Measurements from ENCODE around the gene DNAJA4. TPM values are rescaled to one million over a fixed set of nuclear protein-coding genes. Genes with fewer than 3 reads are reported as not detected.

DNAJA4 gene
- total and polyA plus RNA-seq, 10 donors = 6.0 to 51.7 (median 14.8) TPM

GRCh38 chr15:78322724-78323521 lies 58.6 kb downstream of the DNAJA4 start:
- Histone ChIP-seq H3K36me3 (no peaks in the 10 kb centered on the region), H3K9me3 (no peaks in the 10 kb centered on the region), H3K4me1 (peaks cover 0 to 18% (median 0%) of the 10 kb centered on the region in 6 donors), H3K4me3 (no peak overlapping the region), H3K27ac (peak overlapping the region in 5 of 8 donors; percentile 22 to 65 (median 56)), H3K27me3 (replicated peaks in 1 of 7) (peaks cover 0 to 3% (median 0%) of the 10 kb centered on the region in 7 donors)
- 70 to 81% (median 74%) methylated on average over 17 to 19 of the region's 19 CpGs for WGBS, 5 donors
- DNase-seq = peak; percentile 28
- intact Hi-C loops (cut with DNase I; ENCODE audit: low total_unique reads) = no loop called here
- no peak for TF ChIP-seq CTCF (IDR thresholded peaks at IDR 0.05 in 8 of 11, conservative IDR thresholded peaks at IDR 0.05 in 3 of 11)
- no peak for TF ChIP-seq POLR2AphosphoS5 (IDR thresholded peaks at IDR 0.05)
- TF ChIP-seq POLR2A (IDR thresholded peaks at IDR 0.05) = no peak

DNA sequence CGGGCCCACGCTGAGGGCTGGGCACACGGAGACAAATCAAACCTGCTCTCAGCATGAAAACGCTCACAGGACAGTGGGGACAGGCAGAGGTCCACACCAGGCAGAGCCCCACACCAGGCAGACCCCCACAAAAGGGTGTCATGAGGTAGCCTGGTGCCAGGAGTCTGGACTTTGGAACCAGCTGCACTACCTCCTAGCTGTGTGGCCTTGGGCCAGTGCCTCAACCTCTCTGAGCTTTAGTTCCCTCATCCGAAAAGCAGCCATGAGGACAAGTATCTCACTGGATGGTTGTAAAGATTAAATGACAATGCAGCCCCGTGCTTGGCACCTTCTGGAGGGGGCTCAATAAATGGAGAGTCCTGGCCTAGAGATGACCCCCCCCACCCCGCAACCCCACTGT lies 59.3 kb downstream of the DNAJA4 start:
- Histone ChIP-seq H3K9me3 (no peaks in the 10 kb centered on the region), H3K27me3 (replicated peaks in 1 of 7) (peaks cover 0 to 3% (median 0%) of the 10 kb centered on the region in 7 donors), H3K36me3 (no peaks in the 10 kb centered on the region), H3K4me3 (no peak overlapping the region), H3K4me1 (peaks cover 0 to 18% (median 0%) of the 10 kb centered on the region in 6 donors), H3K27ac (no peak overlapping the region)
- peak; percentile 47 for DNase-seq
- intact Hi-C loops (cut with DNase I; ENCODE audit: low total_unique reads) = no loop called here
- 75 to 83% (median 81%) methylated on average over 7 of the region's 7 CpGs for WGBS, 5 donors
- TF ChIP-seq POLR2AphosphoS5 (IDR thresholded peaks at IDR 0.05) (no peak), CTCF (IDR thresholded peaks at IDR 0.05 in 8 of 11, conservative IDR thresholded peaks at IDR 0.05 in 3 of 11) (no peak), POLR2A (IDR thresholded peaks at IDR 0.05) (no peak)

DNA sequence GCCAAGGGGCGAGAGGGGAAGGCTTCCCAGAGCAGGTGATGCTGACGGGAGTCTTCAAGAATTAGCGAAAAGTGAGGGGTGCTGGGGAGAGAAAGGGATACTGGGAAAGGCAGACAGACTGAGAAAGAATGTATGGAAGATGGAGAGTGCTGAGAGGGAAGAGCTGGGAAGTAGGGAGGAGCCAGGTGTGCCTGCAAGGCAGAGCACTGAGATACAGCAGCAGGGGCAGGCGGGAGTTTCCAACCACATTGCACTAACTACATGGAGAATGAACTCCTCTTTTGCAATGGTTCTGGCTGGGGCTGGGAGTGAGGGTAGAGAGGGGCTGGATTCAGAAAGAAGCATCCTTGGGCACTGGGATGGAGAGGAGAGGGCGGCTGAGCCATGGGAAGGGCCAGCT lies 59.8 kb downstream of the DNAJA4 start:
- H3K27me3 ChIP-seq (replicated peaks in 1 of 7) = peaks cover 0 to 3% (median 0%) of the 10 kb centered on the region in 7 donors
- intact Hi-C loops (cut with DNase I; ENCODE audit: low total_unique reads) = no loop called here
- peaks cover 0 to 20% (median 0%) of the 10 kb centered on the region in 6 donors for H3K4me1 ChIP-seq
- H3K4me3 ChIP-seq = no peak overlapping the region
- no peak overlapping the region for H3K27ac ChIP-seq
- 93 to 96% (median 95%) methylated on average over 5 of the region's 5 CpGs for WGBS, 5 donors
- H3K9me3 ChIP-seq = no peaks in the 10 kb centered on the region
- DNase-seq = no peak
- H3K36me3 ChIP-seq = no peaks in the 10 kb centered on the region
- TF ChIP-seq POLR2AphosphoS5 (IDR thresholded peaks at IDR 0.05) (no peak), POLR2A (IDR thresholded peaks at IDR 0.05) (no peak), CTCF (IDR thresholded peaks at IDR 0.05 in 8 of 11, conservative IDR thresholded peaks at IDR 0.05 in 3 of 11) (no peak)

- Histone ChIP-seq H3K9me3 (no peaks in the 10 kb centered on the region), H3K27me3 (replicated peaks in 1 of 7) (peaks cover 0 to 3% (median 0%) of the 10 kb centered on the region in 7 donors), H3K4me3 (no peak overlapping the region), H3K4me1 (peaks cover 0 to 27% (median 2%) of the 10 kb centered on the region in 6 donors), H3K36me3 (no peaks in the 10 kb centered on the region), H3K27ac (peak overlapping the region in 3 of 8 donors; percentile 3 to 33 (median 30))
- 68 to 83% (median 80%) methylated on average over 6 to 7 of the region's 7 CpGs for WGBS, 5 donors
- intact Hi-C loops (cut with DNase I; ENCODE audit: low total_unique reads) = no loop called here
- no peak for DNase-seq
- TF ChIP-seq CTCF (IDR thresholded peaks at IDR 0.05 in 8 of 11, conservative IDR thresholded peaks at IDR 0.05 in 3 of 11) = no peak
- TF ChIP-seq POLR2A (IDR thresholded peaks at IDR 0.05) = no peak
- TF ChIP-seq POLR2AphosphoS5 (IDR thresholded peaks at IDR 0.05) = peak in 1 of 3 donors; percentile 16
Observed at GRCh38 chr15:78325092-78325843, 60.9 kb downstream of the DNAJA4 start.
